Neural cell (in vitro differentiated cells): Measurements from ENCODE around the gene NADK.

ENCODE experiments used
- CTCF ChIP-seq: fragments of 450-650 bp; IDR thresholded peaks from 2 replicates; pipeline ENCODE4 v1.5.1; 2014; ENCODE audit warnings: antibody characterized with exemption, mild to moderate bottlenecking, moderate library complexity; ENCODE audit not compliant: poor library complexity, severe bottlenecking
- EP300 ChIP-seq: fragments of 450-650 bp; conservative IDR thresholded peaks from 2 replicates; pipeline ENCODE4 v1.6.1; 2014; ENCODE audit warnings: antibody characterized with exemption, mild to moderate bottlenecking, moderate library complexity; ENCODE audit not compliant: poor library complexity, severe bottlenecking
- EZH2 ChIP-seq: fragments of 200-600, 300-800 bp; shearing (Covaris generic), sonication (generic); IDR thresholded peaks from 2 replicates; pipeline ENCODE4 v1.6.1; 2014; ENCODE audit warnings: antibody characterized with exemption, low read length, borderline replicate concordance, mild to moderate bottlenecking; ENCODE audit not compliant: insufficient read depth, poor library complexity, severe bottlenecking
- MXI1 ChIP-seq: fragments of 450-650 bp; conservative IDR thresholded peaks from 2 replicates; pipeline ENCODE4 v1.6.1; 2014; ENCODE audit warnings: antibody characterized with exemption, mild to moderate bottlenecking; ENCODE audit not compliant: poor library complexity, severe bottlenecking
- RAD21 ChIP-seq: fragments of 450-650 bp; conservative IDR thresholded peaks from 2 replicates; pipeline ENCODE4 v1.6.1; 2014; ENCODE audit warnings: antibody characterized with exemption, mild to moderate bottlenecking, moderate library complexity
- REST ChIP-seq: IDR thresholded peaks from 2 replicates; pipeline ENCODE4 v1.6.1; 2012; ENCODE audit warnings: borderline replicate concordance
- TAF1 ChIP-seq: IDR thresholded peaks from 2 replicates; pipeline ENCODE4 v1.6.1; 2012; ENCODE audit warnings: low read depth

GRCh38 chr1:1779691-1780597 is 1.7 kb upstream of the NADK start:
- no peak for TF ChIP-seq TAF1
- no peak for TF ChIP-seq EZH2
- TF ChIP-seq EP300 = no peak
- no peak for TF ChIP-seq CTCF
- TF ChIP-seq RAD21 = no peak
- TF ChIP-seq REST = no peak
- no peak for TF ChIP-seq MXI1
